ENCODE measurements around the gene LAD1.

DNA sequence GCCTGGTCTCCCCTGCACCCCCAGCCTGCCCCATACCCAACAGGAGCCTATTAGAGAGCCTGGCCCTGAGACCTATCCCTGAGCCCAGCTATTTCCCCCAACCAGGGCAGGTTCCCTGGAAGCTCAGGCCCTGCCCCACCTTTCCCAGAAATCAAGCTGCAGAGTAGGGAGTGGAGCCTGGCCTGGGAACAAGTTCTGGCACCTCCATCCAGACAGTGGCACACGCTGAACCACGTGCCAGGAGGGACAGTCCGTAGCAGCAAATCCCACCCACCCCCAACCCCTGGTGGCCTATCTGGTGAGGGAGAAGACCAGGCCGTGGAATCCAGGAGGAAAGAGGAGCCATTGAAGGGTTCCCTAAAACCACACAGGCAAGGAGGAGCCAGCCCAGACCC, 44.2 kb downstream of the LAD1 start:
- TF ChIP-seq, protein P1, sequence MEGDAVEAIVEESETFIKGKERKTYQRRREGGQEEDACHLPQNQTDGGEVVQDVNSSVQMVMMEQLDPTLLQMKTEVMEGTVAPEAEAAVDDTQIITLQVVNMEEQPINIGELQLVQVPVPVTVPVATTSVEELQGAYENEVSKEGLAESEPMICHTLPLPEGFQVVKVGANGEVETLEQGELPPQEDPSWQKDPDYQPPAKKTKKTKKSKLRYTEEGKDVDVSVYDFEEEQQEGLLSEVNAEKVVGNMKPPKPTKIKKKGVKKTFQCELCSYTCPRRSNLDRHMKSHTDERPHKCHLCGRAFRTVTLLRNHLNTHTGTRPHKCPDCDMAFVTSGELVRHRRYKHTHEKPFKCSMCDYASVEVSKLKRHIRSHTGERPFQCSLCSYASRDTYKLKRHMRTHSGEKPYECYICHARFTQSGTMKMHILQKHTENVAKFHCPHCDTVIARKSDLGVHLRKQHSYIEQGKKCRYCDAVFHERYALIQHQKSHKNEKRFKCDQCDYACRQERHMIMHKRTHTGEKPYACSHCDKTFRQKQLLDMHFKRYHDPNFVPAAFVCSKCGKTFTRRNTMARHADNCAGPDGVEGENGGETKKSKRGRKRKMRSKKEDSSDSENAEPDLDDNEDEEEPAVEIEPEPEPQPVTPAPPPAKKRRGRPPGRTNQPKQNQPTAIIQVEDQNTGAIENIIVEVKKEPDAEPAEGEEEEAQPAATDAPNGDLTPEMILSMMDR (IDR thresholded peaks at IDR 0.05) = no peak
- TF ChIP-seq FOSL2 (IDR thresholded peaks at IDR 0.05; ENCODE audit: borderline replicate concordance, low read depth) (no peak), CHD2 (IDR thresholded peaks at IDR 0.05; ENCODE audit: low read length, partially characterized antibody) (no peak), TEAD4 (IDR thresholded peaks at IDR 0.05; ENCODE audit: borderline replicate concordance, insufficient read depth) (no peak), SIN3A (IDR thresholded peaks at IDR 0.05; ENCODE audit: borderline replicate concordance, low read depth, low read length) (no peak), SMC3 (IDR thresholded peaks at IDR 0.05; ENCODE audit: low read depth, low read length) (no peak), EZH2phosphoT487 (IDR thresholded peaks at IDR 0.05; ENCODE audit: borderline replicate concordance, low read depth) (no peak), GABPA (IDR thresholded peaks at IDR 0.05; ENCODE audit: low read depth) (no peak), POLR2AphosphoS5 (IDR thresholded peaks at IDR 0.05; ENCODE audit: low read depth, low read length) (no peak), RAD21 (IDR thresholded peaks at IDR 0.05; ENCODE audit: low read length) (no peak), YY1 (IDR thresholded peaks at IDR 0.05; ENCODE audit: low read depth) (no peak)
- TF ChIP-seq, protein P2, sequence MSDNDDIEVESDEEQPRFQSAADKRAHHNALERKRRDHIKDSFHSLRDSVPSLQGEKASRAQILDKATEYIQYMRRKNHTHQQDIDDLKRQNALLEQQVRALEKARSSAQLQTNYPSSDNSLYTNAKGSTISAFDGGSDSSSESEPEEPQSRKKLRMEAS (IDR thresholded peaks at IDR 0.05; ENCODE audit: low read depth) = no peak
- TF ChIP-seq, protein P3, sequence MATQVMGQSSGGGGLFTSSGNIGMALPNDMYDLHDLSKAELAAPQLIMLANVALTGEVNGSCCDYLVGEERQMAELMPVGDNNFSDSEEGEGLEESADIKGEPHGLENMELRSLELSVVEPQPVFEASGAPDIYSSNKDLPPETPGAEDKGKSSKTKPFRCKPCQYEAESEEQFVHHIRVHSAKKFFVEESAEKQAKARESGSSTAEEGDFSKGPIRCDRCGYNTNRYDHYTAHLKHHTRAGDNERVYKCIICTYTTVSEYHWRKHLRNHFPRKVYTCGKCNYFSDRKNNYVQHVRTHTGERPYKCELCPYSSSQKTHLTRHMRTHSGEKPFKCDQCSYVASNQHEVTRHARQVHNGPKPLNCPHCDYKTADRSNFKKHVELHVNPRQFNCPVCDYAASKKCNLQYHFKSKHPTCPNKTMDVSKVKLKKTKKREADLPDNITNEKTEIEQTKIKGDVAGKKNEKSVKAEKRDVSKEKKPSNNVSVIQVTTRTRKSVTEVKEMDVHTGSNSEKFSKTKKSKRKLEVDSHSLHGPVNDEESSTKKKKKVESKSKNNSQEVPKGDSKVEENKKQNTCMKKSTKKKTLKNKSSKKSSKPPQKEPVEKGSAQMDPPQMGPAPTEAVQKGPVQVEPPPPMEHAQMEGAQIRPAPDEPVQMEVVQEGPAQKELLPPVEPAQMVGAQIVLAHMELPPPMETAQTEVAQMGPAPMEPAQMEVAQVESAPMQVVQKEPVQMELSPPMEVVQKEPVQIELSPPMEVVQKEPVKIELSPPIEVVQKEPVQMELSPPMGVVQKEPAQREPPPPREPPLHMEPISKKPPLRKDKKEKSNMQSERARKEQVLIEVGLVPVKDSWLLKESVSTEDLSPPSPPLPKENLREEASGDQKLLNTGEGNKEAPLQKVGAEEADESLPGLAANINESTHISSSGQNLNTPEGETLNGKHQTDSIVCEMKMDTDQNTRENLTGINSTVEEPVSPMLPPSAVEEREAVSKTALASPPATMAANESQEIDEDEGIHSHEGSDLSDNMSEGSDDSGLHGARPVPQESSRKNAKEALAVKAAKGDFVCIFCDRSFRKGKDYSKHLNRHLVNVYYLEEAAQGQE (IDR thresholded peaks at IDR 0.05; ENCODE audit: low read depth, low read length) = no peak

All from SK-N-SH (cell line).